RPMI7951 (cell line): ENCODE results near the gene CRYBG3. TPM values are rescaled to one million over a fixed set of nuclear protein-coding genes. Genes with fewer than 3 reads are reported as not detected.
"Not testable (repeated sequence)": the region's sequence is repeated elsewhere in the genome, so short reads cannot be mapped to it uniquely, and the experiment has no call there.

ENCODE experiments used
- DNase-seq: peaks from one replicate; pipeline ENCODE4 v3.0.0-alpha.2; 2012; ENCODE audit warnings: low read depth
- total RNA-seq: library from RNA; depleted of rRNA; stranded (reverse); fragments of >200 nt; shearing (Covaris generic); gene quantifications from 2 replicates; pipeline ENCODE4 v1.2.3, GENCODE V29; 2014; rRNA removed

Gene CRYBG3
- 14.7 and 16.7 TPM in 2 replicates for total RNA-seq

DNA sequence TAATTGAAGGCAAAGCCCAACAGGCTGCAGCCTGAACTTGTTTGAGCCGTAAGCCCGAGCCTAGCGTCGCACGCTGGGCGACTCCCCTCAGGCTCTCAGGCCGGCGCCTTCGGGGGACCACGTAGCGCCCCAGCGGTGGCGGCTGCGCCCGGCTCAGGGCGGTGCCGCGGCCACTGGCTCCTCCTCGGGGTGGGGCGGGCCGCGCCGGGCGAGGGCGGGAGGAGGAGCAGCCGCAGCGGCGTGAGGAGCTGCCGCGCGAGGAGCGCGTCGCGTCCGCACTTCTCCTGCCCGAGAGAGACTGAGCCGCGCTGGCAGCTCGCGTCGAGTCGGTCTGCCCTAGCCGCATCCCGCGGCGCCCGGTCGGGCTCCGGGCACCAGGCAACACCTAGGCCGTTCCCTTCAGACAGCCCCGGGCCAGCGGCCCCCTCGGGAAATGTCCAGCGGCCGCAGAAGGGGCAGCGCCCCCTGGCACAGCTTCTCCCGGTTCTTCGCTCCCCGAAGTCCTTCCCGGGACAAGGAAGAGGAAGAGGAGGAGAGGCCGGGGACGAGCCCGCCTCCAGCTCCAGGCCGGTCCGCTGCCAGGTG, at the start of gene CRYBG3:
Gene CRYBG3, plus strand, starts transcription at position 238 of the 585 bp plus-strand sequence. Its CDS starts 196 bp downstream, at position 434.
- peak; percentile 84 for DNase-seq

DNA sequence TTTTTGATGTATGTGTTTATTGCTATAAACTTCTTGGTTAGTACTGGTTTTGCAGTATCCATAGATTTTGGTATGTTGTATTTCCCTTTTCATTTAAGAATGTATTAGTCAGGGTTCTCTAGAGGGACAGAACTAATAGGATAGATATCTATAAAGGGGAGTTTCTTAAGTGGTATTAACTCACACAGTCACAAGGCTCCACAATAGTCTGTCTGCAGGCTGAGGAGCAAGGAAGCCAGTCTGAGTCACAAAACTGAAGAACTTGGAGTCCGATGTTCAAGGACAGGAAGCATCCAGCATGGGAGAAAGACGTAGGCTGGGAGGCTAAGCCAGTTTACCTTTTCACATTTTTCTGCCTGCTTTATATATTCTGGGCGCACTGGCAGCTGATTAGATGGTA, 48.9 kb upstream of the CRYBG3 start:
- no peak for DNase-seq

GRCh38 chr3:97778152-97778551, 43.7 kb upstream of the CRYBG3 start:
- no peak for DNase-seq

DNA sequence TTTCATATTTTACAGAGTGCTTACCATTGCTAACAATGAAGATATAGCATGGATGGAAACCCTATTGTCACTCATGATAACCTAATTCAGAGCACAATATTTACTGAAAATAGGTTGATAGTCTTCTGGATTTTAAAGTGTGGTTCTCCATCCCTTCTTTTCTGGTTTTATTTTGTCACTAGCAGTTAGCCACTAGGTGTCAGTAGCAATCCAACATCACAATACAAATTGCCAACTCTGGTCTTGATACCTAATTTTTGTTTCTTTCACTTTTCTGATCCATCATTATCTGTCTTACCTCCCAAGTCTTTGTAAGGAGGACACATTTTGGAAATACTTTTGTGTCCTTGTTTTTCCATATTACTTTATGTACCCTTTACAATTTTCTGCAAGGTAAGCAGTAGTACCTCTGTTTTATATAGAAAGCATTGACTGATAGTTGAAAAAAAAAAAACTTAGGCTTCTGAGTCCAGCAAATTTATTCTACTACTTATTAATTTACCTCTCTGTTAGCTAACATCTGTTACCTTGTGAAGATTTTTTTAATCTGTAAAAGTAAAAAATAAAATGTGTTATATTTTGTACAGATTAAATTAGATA, 28.3 kb upstream of the CRYBG3 start:
- DNase-seq: peak; percentile 65

GRCh38 chr3:97795951-97796350, 25.9 kb upstream of the CRYBG3 start:
- DNase-seq: no peak

GRCh38 chr3:97804471-97804870, 17.3 kb upstream of the CRYBG3 start:
- no peak for DNase-seq

DNA sequence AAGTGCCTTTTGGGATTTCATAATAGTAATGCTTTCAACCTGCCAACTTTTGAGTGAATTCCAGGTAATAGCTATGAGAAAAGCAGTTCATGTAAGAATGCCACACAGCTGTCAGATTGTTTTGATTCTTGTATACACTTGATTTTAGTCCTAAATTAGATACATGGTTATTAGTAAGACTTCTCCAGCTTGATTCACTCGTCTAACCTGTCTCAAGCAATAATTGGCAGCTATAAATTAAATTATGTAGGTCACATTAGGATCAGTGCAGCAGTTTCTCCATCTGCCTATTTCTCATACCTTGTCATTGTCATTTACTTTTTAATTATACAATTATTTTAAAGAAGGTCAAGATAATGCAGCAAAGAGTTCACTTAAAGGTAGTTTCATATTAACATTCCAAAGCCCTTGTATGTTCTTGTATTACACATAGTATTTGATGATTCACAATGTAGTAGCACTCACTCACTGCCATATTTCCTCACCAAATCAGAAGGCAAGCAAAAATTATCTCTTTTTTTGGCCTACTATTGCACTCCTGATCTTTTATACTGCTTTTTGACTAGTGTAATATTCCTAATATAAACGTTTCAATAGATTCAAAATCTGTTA, 10.9 kb upstream of the CRYBG3 start:
- no peak for DNase-seq

- DNase-seq: peak; percentile 8
Observed at GRCh38 chr3:97815149-97815917, 6.5 kb upstream of the CRYBG3 start.

GRCh38 chr3:97816811-97817210, 5.0 kb upstream of the CRYBG3 start:
- DNase-seq: no peak

- DNase-seq: no peak
Observed at GRCh38 chr3:97817965-97818364, 3.8 kb upstream of the CRYBG3 start.

DNA sequence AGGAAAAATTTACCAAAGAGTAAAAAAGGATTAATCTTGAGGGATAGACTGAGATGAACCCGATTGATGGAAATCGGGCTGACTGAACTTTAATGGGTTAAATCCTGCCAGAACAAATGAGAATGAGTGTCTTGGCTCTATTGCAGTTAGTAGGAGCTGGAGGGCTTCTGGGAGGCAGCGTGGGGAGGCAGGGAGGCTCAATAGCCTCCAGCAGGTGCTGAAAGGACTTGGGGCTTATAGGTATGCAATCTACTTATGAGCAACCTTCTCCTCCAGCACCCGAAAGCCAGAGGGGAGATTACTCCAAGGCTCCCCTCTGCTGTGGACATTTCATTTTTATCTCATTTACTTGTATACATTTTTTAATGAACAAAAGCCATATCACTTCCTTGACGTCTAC, 1.0 kb upstream of the CRYBG3 start:
- DNase-seq: no peak

DNA sequence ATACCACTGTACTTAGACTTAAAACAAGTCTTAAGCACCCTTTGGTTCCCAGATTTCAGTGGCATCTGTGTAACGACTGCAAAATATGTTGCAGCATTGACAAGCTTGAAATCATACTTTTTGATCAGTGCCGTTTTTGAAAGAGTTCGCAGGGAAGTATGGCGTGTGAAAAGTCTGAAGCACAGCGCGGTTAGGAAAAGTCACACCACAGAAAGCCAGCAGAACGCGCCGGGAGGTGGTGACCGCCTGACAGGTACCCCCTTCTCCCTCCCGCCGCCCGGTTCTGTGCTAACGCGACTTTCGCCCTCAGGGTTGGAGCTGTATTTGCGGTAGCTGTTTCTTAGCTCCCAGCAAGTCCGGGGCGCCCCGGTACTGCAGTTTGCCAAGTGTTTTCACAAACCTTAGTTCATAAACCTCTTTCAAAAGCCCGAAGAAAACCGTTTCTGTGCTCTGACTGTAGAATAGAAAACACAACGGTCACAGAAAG, 481 bp upstream of the CRYBG3 start:
- no peak for DNase-seq

- peak; percentile 73 for DNase-seq
Observed at GRCh38 chr3:97822359-97822775, 556 bp downstream of the CRYBG3 start.

DNA sequence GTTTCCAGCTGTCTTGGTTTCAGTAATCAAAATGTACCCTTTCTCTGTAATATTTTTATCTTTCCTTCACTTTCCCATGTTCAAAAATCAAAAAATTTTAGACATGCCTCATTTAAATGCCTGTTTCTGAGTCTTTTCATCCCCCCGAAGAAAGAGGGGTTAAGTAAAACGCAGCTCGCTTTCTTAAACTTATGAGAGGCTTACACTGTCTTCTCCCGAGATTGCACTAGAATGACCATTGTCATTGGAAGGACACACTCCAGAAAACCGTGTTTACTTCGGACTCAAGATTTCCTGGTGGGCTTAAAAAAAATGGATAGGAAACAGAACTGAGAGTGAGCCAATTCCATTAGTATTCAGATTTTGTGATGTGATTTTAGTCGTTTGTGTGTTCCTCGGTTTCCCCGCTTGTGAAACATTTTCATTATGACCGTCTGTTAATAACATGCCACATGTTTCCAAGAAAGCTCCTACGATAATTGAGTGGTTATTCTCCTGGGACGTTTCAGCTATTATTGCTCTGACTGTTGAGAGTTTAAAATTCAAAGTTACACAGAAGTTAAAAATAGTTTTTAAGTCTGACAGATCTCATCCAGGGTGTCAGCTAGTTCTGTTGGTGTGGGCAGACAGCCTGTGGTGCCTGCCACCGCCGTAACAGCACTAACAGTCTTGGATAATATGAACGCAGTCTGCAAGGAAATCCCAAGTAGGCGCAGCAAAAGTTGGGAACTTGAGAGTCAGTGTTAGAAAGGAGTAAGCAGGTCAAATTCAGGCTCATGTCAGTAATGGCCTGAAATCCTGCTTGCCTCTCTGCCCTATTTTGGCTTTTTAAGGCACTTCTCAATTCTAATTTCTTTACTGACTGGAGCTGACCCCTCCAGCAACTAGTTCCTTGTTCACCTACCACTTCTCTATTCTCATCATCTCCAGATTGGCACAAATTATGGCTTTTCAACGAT, 1.5 kb downstream of the CRYBG3 start:
- DNase-seq: peak; percentile 26

GRCh38 chr3:97825101-97825500, 3.3 kb downstream of the CRYBG3 start:
- DNase-seq: no peak

DNA sequence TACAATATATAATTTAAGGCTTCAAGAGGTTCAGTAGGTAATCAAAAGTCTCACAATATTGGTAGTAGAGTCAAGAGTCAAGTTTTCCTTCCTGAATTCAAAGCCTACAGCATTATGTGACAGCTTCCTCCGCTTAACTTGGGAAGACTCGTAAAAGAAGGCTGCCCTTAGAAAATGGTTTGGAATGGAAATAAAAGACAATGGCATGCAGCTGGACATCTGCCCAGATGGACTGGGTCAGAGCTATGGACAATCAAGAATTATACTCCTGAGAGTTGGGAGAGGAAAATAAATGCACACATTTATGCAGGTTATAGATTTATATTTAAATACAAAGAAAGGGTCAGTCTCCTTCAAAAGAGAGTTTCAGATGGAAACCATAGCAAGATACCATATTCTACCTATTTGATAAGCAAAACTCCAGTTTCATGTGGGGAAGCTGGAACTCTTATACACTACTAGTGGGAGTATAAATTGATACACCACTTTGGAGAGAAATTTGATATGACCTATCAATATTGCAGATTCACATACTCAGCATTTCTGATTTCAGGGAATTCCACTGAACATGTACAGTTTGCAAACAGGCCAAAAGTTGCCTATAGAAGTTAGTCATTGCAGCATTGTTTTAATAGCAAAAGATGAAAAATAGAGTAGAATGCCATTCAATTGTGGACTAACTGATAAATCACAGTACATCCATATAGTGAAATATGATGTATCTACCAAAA, 6.1 kb downstream of the CRYBG3 start:
- peak; percentile 23 for DNase-seq

DNA sequence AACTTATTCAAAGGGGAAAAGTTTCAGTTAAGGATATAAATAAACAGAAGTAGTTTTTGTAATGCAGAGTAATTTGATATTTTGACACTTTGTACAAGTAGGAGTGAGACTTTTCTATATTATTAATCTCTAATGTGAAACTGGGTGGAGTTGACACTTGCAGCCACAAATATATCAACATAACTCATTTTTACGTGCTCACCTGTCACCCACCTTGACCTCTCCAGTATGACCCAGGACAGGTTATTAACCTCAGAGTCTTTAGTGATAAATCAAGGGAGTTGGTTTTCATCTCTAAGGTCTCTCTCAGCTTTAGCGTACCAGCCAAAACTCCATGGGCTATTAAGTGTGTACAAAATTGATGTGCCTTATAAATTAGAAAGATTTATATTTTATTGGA, 7.4 kb downstream of the CRYBG3 start:
- DNase-seq: no peak

- DNase-seq: no peak
Observed at GRCh38 chr3:97830638-97831037, 8.8 kb downstream of the CRYBG3 start.

DNA sequence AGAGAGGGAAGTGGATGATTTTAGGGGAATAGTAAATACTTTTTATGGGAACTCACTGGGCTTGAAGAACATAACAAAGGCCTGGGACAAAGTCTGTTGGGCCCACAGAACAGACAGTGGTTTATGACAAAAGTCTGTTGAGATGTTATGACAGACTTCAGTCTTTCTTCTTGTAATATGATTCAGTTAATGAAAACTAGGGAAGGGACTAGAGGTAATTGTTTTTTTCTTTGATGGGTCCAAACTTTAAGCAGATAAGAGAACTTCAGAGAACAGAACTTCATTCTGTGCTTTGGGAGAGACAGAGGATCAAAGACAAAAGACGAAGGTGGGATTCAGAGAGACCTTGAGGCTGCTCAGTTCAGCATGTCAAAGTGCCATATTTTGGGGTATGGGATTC, 9.3 kb downstream of the CRYBG3 start:
- no peak for DNase-seq

GRCh38 chr3:97833184-97833583, 11.4 kb downstream of the CRYBG3 start:
- DNase-seq: not testable (repeated sequence)

DNA sequence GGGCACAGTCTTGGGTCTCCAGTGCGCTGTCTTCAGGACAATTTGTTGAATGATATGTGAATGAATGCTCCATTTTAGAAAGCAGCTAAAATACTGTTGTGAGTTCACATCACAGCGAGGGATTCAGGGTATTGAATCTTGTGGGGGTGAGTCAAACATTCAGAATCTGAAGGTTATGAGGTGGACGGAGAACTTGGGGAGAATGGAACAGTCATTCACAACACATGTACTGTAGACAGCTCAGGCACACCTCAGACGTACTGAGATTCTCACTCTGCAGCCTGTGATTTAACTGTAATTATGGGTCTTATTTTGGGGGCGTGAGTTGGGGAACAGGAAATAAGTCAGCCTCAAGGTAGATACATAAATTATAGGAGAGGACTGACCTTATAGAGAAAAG, 13.9 kb downstream of the CRYBG3 start:
- DNase-seq: no peak
